Activated effector memory CD4-positive, alpha-beta T cell treated with Interleukin-2 at 50 U/mL for 16 hours (primary cell): ENCODE measurements around the gene MRPS7.

Experiments
- DNase-seq: peaks from one replicate; pipeline ENCODE4 v3.0.0-alpha.2; 2020

MRPS7 gene

DNA sequence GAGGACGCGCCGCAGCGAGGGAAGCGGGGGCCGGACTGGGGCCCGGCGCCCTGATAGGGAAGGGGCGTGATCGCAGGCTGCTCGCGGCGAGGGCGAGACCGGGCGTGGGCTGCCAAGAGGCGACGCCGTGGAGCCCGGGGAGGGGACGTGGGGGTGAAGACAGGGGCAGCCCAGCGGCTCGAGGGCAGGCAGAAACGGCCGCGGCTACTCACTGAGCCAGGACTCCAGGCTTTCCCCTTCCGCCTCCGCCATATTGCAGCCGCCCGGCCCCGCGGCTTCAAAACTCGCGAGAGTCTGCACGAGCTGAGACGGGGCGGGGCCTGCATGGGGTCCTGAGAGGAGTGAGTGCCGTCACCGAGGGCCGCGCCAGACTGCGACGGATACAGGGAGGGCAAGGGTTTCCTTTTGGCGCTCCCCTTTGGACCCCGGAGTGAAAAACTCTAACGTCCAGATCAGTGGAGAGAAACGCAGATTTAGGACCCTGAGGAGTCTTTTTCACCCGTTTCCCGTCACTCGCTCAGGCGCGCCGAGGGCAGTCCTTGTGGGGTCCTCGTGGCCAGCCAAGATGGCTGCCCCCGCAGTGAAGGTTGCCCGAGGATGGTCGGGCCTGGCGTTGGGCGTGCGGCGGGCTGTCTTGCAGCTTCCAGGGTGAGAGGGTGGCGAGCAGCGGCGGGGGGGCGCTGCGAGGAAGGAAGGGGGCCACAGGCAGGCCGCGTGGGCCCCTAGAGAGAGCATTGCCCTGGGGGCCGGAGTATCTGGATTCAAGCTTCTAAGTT, at the start of gene MRPS7, which contains the start of gene GGA3:
MRPS7 (plus strand) TSS at position 544 of the 776 bp plus-strand sequence; CDS start at position 566, 22 bp downstream.
GGA3 (minus strand) TSS at position 271 of the 776 bp plus-strand sequence; CDS start at position 252, 19 bp downstream.
- DNase-seq: peak; percentile 92

DNA sequence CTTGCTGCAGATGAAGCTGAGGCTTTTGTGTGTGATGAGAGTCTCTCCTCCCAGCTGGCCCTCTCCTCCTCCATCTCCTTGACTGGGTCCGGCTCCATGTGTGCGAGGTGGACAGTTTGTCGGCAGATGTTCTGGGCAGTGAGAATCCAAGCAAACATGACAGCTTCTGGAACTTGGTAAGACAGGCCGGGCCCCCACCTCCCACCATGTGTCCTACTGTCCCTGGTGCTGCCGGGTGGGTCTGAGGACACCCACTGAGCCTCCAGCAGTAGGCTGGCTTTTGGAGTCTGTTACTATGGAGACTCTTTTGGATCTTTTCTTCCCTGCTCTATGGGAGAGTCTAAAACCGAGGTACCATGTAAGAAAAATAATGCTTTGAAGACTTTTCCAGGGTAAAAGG, 43.5 kb upstream of the MRPS7 start:
- DNase-seq: no peak

DNA sequence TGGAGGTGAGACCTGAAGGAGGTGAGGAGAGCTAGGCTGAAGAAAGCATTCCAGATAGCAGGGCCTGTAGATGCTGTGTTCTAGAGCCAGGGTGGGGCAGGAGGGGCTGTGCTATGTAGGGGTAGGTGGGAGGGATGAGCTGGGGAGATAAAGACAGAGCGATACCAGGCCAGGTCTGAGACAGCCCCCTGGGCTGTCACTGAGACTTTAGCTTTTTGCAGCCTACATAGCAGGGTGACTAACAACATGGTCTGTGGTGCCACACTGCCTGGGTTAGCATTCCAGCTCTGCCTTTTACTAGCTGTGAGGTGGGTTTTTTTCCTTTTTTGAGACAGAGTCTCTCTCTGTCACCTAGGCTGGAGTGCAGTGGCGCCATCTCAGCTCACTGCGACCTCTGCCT, 41.9 kb upstream of the MRPS7 start:
- DNase-seq: no peak

DNA sequence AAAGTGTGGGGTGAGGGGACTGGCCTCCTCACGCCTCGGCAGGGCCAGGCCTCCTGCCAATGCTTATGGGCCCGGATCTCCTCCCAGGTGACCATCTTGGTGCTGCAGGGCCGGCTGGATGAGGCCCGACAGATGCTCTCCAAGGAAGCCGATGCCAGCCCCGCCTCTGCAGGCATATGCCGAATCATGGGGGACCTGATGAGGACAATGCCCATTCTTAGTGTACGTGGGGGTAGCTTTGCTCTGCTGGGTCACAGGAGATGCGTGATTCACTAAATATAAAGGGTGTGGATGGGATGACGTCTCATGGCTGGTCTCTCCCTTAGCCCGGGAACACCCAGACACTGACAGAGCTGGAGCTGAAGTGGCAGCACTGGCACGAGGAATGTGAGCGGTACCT, 36.7 kb upstream of the MRPS7 start:
- no peak for DNase-seq

DNA sequence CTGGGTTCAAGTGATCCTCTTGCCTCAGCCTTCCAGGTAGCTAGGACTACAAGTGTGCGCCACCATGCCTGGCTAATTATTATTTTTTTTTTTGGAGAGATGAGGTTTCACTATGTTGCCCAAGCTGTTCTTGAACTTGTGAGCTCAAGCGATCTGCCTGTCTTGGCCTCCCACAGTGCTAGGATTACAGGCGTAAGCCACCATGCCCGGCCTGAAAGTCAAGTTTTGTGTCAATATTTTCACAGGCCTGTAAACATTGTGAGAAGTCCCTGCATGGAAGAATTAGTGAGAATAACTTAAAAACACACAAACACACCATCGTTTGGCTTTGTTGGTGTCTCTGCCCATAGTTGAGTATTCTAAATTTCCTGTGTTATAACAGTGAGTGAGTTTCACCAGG, 34.0 kb upstream of the MRPS7 start:
- no peak for DNase-seq

DNA sequence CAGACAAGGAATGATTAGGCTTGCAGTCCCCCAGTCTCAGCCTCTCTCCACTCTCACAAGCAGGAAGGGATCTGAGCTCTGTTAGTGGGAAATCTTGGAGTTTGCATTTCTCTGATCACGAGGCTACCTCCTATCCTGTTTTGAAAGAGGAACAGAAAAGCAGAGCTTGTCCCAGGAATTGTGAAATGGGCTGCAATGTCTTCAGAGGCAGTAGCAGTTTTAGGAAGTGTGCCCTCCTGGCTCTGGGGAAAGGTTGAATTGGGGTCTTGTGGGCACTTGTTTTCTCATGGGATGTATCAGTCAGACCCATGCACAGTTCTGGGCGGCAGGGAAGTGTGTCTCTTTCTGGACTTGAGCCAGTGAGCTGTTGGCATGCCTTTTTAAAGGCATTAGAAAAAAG, 33.4 kb upstream of the MRPS7 start:
- no peak for DNase-seq

DNA sequence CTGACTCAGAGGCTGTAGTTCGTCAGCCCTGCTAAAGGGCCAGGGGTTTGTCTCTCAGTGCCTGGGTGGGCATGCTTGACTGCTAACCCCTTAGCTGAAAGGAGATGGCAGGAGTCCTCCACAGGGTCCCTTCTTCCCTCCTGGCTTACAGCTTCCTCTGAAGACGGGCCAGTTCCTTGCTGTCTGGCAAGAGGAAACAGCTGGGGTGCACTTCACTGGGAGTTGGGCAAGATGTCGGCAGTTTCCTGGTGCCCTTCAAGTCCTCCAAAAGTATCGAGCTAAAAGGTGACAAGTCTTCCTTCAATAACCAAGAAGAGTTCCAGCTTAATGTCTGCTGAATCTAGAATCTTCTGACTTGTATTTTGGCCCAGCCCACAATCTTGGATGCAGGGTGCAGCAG, 32.8 kb upstream of the MRPS7 start:
- DNase-seq: no peak

DNA sequence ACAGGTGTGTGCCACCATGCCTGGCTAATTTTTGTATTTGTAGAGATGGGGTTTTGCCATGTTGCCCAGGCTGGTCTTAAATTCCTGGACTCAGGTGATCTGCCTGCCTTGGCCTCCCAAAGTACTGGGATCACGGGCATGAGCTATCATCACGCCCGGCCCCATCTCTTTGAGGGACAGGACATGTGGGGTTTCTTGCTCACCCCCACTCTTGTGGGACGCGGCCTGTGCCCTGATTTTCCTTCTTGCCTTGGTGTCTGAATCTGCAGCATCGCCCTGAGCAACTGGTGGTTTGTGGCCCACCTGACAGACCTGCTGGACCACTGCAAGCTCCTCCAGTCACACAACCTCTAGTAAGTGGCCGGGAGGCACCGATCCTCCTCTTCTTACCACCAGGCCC, 30.6 kb upstream of the MRPS7 start:
- no peak for DNase-seq

DNA sequence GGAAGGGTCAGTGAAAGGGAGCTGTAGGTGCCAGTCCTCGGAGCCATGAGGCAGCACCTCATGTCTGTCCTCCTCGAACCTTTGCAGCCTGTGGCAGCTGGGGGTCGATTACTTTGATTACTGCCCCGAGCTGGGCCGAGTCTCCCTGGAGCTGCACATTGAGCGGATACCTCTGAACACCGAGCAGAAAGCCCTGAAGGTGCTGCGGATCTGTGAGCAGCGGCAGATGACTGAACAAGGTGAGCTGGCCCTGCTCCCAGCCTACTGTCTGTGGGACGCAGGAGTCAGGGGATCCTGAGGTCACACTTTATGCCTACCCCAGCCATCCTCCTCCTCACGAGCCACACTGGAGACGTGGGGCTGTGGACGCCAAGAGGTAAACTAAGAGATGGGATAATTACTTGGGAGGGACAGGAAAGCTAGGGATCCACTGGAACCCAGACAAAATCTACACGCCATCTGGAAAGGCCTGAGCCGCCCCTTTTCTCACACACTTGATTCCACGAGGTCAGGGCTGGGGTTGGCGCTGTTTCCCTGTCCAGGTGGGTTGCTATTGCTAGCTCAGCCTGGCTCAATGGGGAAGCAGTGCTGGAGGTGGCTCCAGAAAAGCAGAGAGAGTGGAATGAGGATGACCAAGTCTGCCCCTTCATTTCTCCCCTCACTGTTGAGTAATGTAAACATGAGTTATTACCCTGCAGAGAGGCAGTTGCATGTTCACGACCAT, 29.8 kb upstream of the MRPS7 start:
- no peak for DNase-seq

DNA sequence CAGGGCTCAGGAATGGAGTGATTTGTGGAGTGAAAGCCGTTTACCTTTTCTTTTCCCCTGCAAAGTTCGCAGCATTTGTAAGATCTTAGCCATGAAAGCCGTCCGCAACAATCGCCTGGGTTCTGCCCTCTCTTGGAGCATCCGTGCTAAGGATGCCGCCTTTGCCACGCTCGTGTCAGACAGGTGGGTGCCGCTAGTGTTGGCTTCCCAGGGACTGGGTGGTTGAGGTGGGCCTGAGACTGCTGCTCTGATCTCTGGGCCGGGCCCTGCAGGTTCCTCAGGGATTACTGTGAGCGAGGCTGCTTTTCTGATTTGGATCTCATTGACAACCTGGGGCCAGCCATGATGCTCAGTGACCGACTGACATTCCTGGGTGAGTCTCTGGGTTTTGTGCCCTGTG, 28.9 kb upstream of the MRPS7 start:
- DNase-seq: no peak

DNA sequence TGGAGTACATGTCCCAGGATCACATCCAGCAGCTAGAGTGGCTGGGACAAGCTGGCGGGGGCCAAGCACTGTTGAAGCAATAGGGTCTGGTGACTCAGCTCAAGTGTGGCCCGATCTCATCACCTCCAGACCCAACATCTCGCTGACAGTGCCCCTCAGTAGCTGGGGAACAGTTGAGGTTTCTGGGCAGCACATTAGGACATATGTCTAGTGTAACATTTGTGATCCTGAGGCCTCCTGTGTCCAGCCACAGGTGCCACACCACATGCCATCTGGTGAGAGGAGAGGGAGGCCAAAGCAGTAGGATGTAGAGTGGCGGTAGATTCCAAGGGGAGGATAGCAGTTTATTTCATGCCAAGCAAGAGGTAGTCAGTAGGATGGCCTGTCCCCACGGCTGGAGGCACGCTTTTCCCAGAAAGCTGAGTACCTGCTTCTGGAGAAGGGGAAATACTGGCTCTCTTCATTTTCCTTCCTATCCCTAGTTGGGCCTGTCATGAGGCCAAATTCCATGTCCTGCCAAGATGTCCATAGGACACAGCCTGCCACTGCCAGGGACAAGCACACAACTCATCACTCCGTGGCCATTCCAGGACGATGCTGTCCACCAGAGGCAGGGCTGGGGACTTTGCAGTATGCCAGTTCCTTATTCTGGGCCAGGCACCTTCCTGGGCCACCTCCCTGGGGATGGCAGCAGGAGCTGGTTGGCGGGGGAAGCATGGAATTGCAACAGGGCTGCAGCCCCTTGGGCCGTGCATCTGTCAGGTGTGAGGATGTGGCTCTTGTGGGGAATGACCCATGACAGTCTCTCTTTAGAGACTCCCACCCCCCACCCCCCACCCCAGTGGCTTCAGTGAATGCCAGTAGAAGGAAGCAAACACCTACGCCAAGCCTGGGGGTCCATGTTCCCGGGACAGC, 24.3 kb upstream of the MRPS7 start:
- no peak for DNase-seq

DNA sequence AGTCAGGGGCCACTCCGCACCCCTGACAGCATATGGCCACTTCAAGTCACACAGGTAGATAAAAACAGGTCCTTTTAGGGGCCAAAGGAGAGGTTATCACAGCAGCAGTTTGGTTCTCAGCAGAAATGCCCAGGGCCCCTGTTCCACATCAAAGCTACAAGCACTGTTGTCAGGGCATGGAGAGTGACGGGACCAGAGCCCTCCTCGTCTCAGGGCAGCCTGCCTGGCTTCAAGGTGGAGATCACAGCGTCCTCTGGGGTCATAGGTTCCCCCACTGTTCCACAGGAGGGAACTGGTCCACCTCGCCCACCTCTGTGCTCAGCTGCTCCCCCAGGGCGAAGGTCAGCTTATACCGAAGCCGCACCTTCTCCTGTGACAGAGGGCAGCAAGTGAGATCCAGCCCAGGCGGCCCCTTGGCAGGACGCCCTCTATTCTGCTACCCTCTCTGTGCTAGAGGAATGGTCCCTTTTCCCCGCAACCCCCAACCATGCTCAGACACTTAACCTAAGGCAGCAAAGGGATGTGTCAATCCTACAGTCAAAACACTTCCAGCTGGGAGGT, 23.6 kb upstream of the MRPS7 start:
- DNase-seq: no peak

DNA sequence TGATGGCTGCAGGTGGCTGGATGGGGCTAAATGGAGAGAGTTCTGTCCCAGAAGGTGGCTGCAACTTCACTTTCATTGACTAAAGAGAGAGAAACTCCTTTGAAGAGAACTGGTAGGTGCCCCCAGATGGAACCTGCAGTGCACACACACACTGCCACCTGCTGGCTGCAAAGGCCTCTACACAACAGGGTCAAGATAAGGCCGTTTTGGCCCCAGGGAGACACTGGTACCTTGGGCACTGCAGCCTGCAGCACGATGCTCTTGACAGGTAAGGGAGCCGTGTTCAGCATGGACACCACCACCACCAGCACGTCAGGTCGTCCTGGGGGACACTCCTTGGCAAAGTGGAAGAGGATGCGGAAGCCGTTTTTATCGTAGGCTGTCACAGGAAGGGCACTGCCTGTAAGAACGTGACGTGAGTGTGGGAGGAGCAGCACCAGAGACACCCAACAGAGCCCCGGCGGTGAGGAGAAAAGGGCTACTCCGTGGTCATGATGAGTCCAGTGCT, 22.9 kb upstream of the MRPS7 start:
- peak; percentile 41 for DNase-seq

DNA sequence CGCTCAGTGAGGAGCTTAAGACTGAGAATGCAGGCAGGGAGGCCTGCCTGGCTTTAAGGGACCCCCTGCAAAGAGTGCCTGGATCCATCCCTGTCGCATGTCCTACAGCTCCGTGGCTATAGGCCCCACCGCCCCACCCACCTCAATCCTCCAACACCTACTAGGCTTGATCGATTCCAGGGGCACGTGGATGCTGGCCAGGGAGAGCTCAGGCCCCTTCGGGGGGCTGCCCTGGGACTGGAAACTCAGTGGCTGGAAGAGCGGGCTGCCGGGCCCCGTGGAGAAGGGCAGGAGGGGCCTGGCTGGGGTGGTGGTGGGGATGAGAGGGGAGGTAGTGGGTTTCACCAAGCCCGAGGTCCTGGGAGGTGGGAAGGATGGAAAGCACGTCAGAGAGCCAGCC, 22.5 kb upstream of the MRPS7 start:
- no peak for DNase-seq

DNA sequence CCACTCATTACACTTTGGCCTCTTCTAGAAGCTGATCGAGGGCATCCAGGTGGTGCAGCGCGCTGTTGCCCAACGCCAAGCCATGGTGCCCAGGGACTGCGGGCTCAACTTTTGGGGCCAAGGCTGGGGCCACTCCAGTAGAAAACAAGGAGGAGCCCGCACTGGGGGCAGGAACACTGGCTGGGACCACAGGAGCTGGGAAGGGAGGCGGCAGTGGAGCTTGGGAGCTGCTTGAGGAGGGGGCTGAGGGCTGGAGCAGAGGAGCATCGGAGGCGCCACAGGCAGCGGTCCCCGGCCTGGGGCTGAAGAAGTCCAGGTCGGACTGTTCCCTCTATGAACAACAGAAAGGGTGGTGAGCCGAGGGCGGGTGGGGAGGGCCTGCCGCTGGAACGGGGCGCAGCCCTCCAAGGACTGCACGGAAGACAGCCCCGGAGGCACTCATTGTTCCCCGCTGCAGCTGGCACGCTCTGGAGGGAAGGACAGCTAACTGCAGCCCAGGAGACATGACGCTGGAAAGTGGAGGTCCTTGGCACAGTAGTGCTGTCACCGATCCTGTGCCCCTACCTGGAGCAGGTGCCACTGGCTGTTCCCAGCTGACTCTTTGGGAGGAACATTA, 21.8 kb upstream of the MRPS7 start:
- no peak for DNase-seq

DNA sequence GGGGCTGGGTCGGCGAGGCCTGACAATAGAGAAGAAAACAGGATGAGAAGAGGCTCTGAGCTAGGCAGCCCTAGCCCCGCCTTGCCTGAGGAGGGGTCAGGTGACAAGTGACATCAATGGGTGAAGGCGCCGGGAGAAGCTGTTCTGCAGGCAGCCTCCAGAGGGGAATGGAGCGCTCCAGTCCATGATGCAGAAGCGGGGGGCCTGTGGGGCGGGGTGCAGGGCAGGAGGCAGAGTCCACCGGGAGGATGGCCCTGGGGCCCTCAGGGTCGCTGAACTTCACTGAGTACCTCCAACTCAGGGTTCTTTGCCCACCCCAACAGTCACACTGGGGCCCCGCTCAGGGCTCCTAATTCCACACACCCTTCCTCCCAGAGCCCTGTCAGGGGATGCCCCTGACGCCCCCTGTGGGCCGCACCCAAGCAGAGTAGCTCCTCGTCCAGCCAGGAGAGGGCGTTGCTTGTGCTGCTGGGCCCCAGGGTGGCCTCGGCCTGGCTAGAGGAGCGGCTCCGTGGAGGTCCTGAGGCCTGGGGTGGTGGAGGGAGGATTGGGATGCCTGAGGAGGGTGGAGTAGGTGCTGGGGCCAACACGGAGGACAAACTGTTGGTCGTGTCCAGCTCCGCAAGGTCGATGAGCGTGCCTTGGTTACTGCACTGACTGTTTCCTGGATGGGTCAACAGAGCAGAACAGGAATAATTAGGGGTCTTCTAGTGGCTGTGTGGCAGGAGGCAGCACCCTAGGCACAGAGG, 21.1 kb upstream of the MRPS7 start:
- no peak for DNase-seq

DNA sequence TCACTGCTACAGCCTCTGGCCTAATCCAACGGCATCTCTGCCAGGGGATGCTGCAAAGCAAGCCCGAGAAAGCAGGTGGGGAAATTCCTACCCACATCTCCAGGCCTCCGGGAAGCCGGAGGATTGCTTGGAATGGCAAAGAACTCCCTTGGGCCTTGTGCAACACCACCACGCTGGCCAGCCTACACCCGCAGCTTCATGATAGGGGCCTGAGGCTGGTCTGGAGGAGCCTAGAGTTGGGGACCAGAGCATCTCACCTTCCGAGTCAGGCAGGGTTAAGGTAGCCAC, 20.6 kb upstream of the MRPS7 start:
- DNase-seq: no peak

DNA sequence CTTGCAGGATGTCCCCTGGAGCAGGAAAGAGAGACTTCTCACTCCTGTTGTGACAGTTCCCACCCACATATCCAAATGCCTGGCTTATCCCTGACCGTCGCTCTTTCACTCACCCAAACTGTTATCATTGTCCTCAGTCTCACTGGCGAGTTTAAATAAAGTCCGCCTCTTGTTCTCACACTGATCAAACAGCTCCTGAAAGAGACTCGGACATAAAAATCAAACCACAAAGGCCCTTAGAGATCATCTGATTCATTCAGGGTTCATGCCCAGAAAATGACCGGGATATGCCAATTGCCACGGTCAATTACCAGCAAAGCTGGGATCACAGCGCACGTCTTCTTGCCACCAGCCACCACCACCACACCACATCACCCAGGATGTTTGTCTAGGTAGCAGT, 20.2 kb upstream of the MRPS7 start:
- DNase-seq: no peak

DNA sequence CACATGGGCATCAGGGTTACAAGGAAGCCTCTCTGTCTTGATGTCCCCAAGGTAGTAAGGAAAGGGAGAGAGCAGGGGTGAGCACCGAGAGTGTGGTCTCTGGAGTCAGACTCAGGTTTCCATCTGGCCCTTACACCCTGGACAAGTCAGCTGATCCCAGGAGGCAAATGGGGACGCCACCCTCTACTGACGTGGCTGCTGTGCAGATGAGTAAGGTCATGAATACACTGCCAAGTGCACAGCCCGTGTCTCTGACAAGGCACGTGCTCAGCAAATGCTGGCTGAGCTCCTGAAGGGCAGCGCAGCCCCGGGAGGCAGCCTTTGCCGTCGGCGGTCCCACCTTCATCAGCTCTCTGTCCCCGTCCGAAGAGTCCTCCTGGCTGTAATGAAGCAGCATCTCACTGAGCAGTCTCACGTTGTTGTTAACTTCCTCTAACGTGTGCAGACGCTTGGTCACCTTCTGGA, 19.7 kb upstream of the MRPS7 start:
- DNase-seq: no peak

DNA sequence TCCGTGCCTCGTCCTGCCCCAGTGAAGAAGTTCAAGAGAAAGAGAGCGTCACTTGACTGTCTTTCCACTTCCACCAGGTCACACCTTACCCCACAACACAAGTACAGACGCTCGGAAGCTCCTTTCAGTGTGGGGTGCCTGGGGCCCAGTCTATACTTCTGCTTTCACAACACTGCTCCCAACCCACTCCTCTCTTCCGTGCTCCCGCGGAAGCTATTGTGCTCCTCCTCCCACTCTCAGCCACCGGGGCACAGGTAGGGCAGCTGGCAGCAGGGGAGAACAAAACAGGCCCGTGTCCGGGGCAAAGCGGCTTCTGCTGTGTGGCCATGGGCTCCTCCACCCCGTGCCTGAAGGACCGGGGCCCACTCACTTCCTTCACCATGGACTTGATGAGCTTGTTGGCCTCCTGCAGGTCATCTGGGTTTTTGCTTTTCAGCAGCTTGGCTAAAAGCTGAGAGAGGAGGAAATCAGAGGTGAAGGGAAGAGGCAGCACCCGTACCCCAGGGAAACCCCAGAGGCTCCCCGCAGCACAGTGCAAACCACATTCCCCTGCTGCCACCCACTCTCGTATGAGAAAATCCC, 19.1 kb upstream of the MRPS7 start:
- DNase-seq: no peak

DNA sequence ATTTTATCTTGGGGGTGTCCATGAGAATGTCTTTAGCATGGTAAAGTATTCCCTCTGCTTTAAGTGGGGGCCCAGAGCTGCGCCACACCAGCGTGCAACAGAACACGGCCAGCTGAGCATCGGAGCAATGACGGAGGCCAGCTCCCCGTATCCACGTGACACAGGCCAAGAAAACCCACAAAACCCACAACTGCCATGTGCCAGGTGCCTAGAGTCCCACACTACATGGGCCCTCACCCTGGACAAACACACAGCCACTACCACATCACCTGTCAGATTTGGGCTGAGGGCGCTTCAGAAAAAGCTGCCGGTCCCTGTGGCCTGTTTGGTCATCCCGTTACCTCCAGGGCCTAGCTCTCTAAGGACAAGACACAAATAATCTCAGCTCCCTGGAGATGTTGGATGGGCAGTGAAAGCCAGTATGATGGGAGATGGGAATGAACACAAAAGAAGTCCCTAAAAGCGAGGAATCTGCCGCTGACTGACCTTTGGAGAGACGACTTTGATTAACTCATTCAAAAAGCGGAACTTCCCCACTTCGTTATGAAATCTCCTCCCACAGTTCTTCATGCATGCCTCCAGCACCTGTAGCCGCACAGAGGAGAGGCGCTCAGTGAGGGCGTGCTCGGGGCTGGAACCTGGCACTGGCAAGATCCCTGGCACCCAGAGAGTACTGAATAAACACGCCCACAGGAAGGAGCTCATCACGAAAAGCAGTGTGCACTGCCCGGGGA, 17.4 kb upstream of the MRPS7 start:
- no peak for DNase-seq
